H1 (cell line): Measurements from ENCODE around the gene HBD. TPM values are rescaled to one million over a fixed set of nuclear protein-coding genes. Genes with fewer than 3 reads are reported as not detected.

Experiments
- CTCF ChIA-PET: fragments of 300-600 bp; sonication (Branson Sonifier 250); formaldehyde crosslinking; loops from one replicate; lab custom pipeline; 2021; ENCODE audit not compliant: partially characterized antibody; lab: Charles Lee
- POLR2A ChIA-PET: fragments of 300-600 bp; sonication (Branson Sonifier 250); formaldehyde crosslinking; loops from one replicate; lab custom pipeline; 2021; ENCODE audit warnings: inconsistent platforms; ENCODE audit not compliant: partially characterized antibody; lab: Charles Lee
- DNase-seq, 2 experiments: peaks; one replicate each; pipeline versions ENCODE4 v3.0.0 to v3.0.0-alpha.2; 2010 to 2022; ENCODE audit warnings: low spot score in 2 of 2, low read depth in 1 of 2, mixed read lengths in 1 of 2
- FAIRE-seq: peaks from 2 replicates; lab custom pipeline; 2011; peaks lifted over from hg19 to GRCh38; lab: Jason Lieb, UNC
- H2AFZ ChIP-seq: 2 replicates; pipeline ENCODE4 v1.8.1; 2012; ENCODE audit warnings: low read length, inconsistent platforms
- H2AK5ac ChIP-seq: 2 replicates; pipeline ENCODE4 v1.6.1; 2013; ENCODE audit warnings: low read depth, low read length
- H2BK120ac ChIP-seq: replicated peaks from 2 replicates; pipeline ENCODE3; 2013; ENCODE audit warnings: low read depth, low read length, inconsistent platforms
- H2BK12ac ChIP-seq: 2 replicates; pipeline ENCODE4 v1.6.1; 2013; ENCODE audit warnings: low read depth, low read length
- H2BK15ac ChIP-seq: 2 replicates; pipeline ENCODE4 v1.6.1; 2013; ENCODE audit warnings: low read length
- H2BK20ac ChIP-seq: 2 replicates; pipeline ENCODE4 v1.6.1; 2013; ENCODE audit warnings: low read length
- H2BK5ac ChIP-seq: 2 replicates; pipeline ENCODE4 v1.6.1; 2013; ENCODE audit warnings: low read depth, low read length
- H3K14ac ChIP-seq: 2 replicates; pipeline ENCODE4 v1.6.1; 2013; ENCODE audit warnings: inconsistent platforms; ENCODE audit not compliant: insufficient read length
- H3K18ac ChIP-seq: 2 replicates; pipeline ENCODE4 v1.6.1; 2013; ENCODE audit warnings: low read length; ENCODE audit errors: extremely low read depth
- H3K23ac ChIP-seq: 2 replicates; pipeline ENCODE4 v1.6.1; 2013; ENCODE audit warnings: inconsistent platforms; ENCODE audit not compliant: insufficient read length
- H3K23me2 ChIP-seq: 2 replicates; pipeline ENCODE4 v1.6.1; 2013; ENCODE audit warnings: low read depth, low read length
- H3K27ac ChIP-seq: 2 replicates; pipeline ENCODE4 v1.6.1; 2011; ENCODE audit warnings: low read depth, low read length, inconsistent platforms
- H3K27me3 ChIP-seq, 4 experiments: replicated peaks in 1 of 4; 1 replicate in 1 of 4; 2 replicates in 3 of 4; pipeline versions ENCODE4 v1.6.1 to v1.8.1; 2011 to 2013; ENCODE audit warnings: low read length in 3 of 4, mild to moderate bottlenecking in 3 of 4, inconsistent platforms in 2 of 4, mixed read lengths in 2 of 4, moderate library complexity in 1 of 4; ENCODE audit not compliant: control insufficient read depth in 3 of 4, insufficient read depth in 3 of 4; ENCODE audit errors: extremely low read depth in 1 of 4
- H3K36me3 ChIP-seq, 4 experiments: 2 replicates each; pipeline versions ENCODE4 v1.6.1 to v1.8.1; 2011 to 2013; ENCODE audit warnings: mild to moderate bottlenecking in 4 of 4, low read length in 3 of 4, moderate library complexity in 2 of 4, control low read depth in 1 of 4, inconsistent platforms in 1 of 4; ENCODE audit not compliant: insufficient read depth in 4 of 4, control insufficient read depth in 2 of 4
- H3K4ac ChIP-seq: replicated peaks from 2 replicates; pipeline ENCODE3; 2013; ENCODE audit warnings: low read length, low read depth, mixed read lengths, inconsistent platforms; ENCODE audit not compliant: insufficient read length
- H3K4me1 ChIP-seq, 4 experiments: replicated peaks in 1 of 4; 1 replicate in 1 of 4; 2 replicates in 3 of 4; pipeline versions ENCODE4 v1.6.1 to v1.8.1; 2011 to 2013; ENCODE audit warnings: low read length in 3 of 4, inconsistent platforms in 2 of 4, mixed read lengths in 1 of 4; ENCODE audit not compliant: insufficient read depth in 4 of 4, control insufficient read depth in 3 of 4
- H3K4me2 ChIP-seq, 2 experiments: 2 replicates each; pipeline versions ENCODE4 v1.6.1 to v1.8.1; 2011 to 2013; ENCODE audit warnings: low read depth in 2 of 2, low read length in 2 of 2, control low read depth in 1 of 2, inconsistent platforms in 1 of 2, mild to moderate bottlenecking in 1 of 2; ENCODE audit not compliant: insufficient read depth in 1 of 2
- H3K4me3 ChIP-seq, 4 experiments: fragments of 200-600, 300-600 bp in 1 of 4; sonication (generic), shearing (Covaris generic), sonication (Bioruptor Twin) in 1 of 4; 2 replicates each; pipeline versions ENCODE4 v1.5.1 to v1.8.1; 2011 to 2016; ENCODE audit warnings: low read length in 4 of 4, low read depth in 3 of 4, control low read depth in 2 of 4, inconsistent platforms in 2 of 4, mild to moderate bottlenecking in 2 of 4, mixed read lengths in 1 of 4, moderate library complexity in 1 of 4; ENCODE audit not compliant: insufficient read depth in 2 of 4; ENCODE audit errors: extremely low read depth in 1 of 4
- H3K56ac ChIP-seq: replicated peaks from 2 replicates; pipeline ENCODE3; 2013; ENCODE audit warnings: low read depth, mild to moderate bottlenecking, mixed read lengths, low read length, inconsistent platforms; ENCODE audit not compliant: insufficient read length
- H3K79me1 ChIP-seq: 2 replicates; pipeline ENCODE4 v1.6.1; 2013; ENCODE audit warnings: low read depth, low read length, control low read depth
- H3K79me2 ChIP-seq, 2 experiments: 2 replicates each; pipeline versions ENCODE4 v1.6.1 to v1.8.1; 2012 to 2013; ENCODE audit warnings: low read length in 2 of 2, mild to moderate bottlenecking in 2 of 2, inconsistent platforms in 1 of 2; ENCODE audit not compliant: insufficient read depth in 2 of 2, control insufficient read depth in 1 of 2
- H3K9ac ChIP-seq, 4 experiments: replicated peaks in 1 of 4; 1 replicate in 1 of 4; 2 replicates in 3 of 4; pipeline versions ENCODE4 v1.6.1 to v1.8.1; 2011 to 2013; ENCODE audit warnings: low read depth in 3 of 4, low read length in 3 of 4, control low read depth in 2 of 4, mild to moderate bottlenecking in 2 of 4, moderate library complexity in 2 of 4, inconsistent platforms in 1 of 4; ENCODE audit errors: extremely low read depth in 1 of 4
- H3K9me3 ChIP-seq, 2 experiments: 2 replicates each; pipeline versions ENCODE4 v1.6.1 to v1.8.1; 2012 to 2013; ENCODE audit warnings: mild to moderate bottlenecking in 2 of 2, moderate library complexity in 2 of 2, control low read depth in 1 of 2, inconsistent platforms in 1 of 2, low read depth in 1 of 2, low read length in 1 of 2, mixed read lengths in 1 of 2; ENCODE audit not compliant: insufficient read depth in 2 of 2
- H4K20me1 ChIP-seq, 2 experiments: replicated peaks in 1 of 2; 2 replicates each; pipeline versions ENCODE3 to v1.8.1; 2011 to 2013; ENCODE audit warnings: inconsistent platforms in 2 of 2, low read length in 2 of 2, mild to moderate bottlenecking in 1 of 2; ENCODE audit not compliant: insufficient read depth in 2 of 2, control insufficient read depth in 1 of 2
- H4K5ac ChIP-seq: 2 replicates; pipeline ENCODE4 v1.6.1; 2013; ENCODE audit warnings: low read length, low read depth, mixed read lengths, inconsistent platforms; ENCODE audit not compliant: insufficient read length
- H4K8ac ChIP-seq: 2 replicates; pipeline ENCODE4 v1.8.0; 2013; ENCODE audit warnings: mild to moderate bottlenecking, moderate library complexity, low read length, inconsistent platforms; ENCODE audit not compliant: insufficient read depth; ENCODE audit errors: extremely low read depth
- H4K91ac ChIP-seq: replicated peaks from 2 replicates; pipeline ENCODE3; 2013; ENCODE audit warnings: low read length, mixed read lengths, inconsistent platforms; ENCODE audit not compliant: insufficient read length
- ATF2 ChIP-seq: IDR thresholded peaks from 2 replicates; pipeline ENCODE4 v1.6.1; 2012; ENCODE audit warnings: low read length, inconsistent platforms
- BACH1 ChIP-seq: IDR thresholded peaks from 2 replicates; pipeline ENCODE4 v1.6.1; 2012; ENCODE audit warnings: low read length, improper control_type of control experiment
- CBX8 ChIP-seq: fragments of 300-800, 300-1000 bp; sonication (generic); IDR thresholded peaks from 2 replicates; pipeline ENCODE4 v1.7.1; 2016; ENCODE audit warnings: low read depth, low read length, borderline replicate concordance
- CREB1 ChIP-seq: IDR thresholded peaks from 2 replicates; pipeline ENCODE4 v1.6.1; 2012; ENCODE audit warnings: inconsistent platforms
- JUND ChIP-seq: IDR thresholded peaks from 2 replicates; pipeline ENCODE4 v1.6.1; 2011; ENCODE audit warnings: mild to moderate bottlenecking, improper control_type of control experiment, low read length
- POLR2A ChIP-seq, 2 experiments: IDR thresholded peaks; 1 replicate in 1 of 2; 2 replicates in 1 of 2; pipeline ENCODE4 v1.6.1; 2011; ENCODE audit warnings: low read depth in 2 of 2, low read length in 2 of 2, mild to moderate bottlenecking in 2 of 2; ENCODE audit errors: control extremely low read depth in 1 of 2
- POLR2AphosphoS5 ChIP-seq: IDR thresholded peaks from 2 replicates; pipeline ENCODE4 v1.6.1; 2011; ENCODE audit warnings: low read depth, low read length
- SIN3A ChIP-seq, 2 experiments: IDR thresholded peaks in 1 of 2; conservative IDR thresholded peaks in 1 of 2; 2 replicates each; pipeline ENCODE4 v1.6.1; 2011 to 2012; ENCODE audit warnings: low read length in 2 of 2, improper control_type of control experiment in 1 of 2, low read depth in 1 of 2, mild to moderate bottlenecking in 1 of 2
- USF2 ChIP-seq: IDR thresholded peaks from 2 replicates; pipeline ENCODE4 v1.6.1; 2011; ENCODE audit warnings: low read length, improper control_type of control experiment
- WGBS, 2 experiments: shearing (Covaris generic) in 1 of 2; methylation state at CpG; one replicate each; pipeline versions ENCODE4 v1.1.6 to v1.1.7; 2013 to 2015; ENCODE audit warnings: low lambda C conversion rate in 2 of 2, mixed read lengths in 2 of 2, inconsistent platforms in 1 of 2, low coverage in 1 of 2, missing lambda C conversion rate in 1 of 2; ENCODE audit not compliant: insufficient replicate concordance in 2 of 2, insufficient coverage in 1 of 2, insufficient read length in 1 of 2; ENCODE audit errors: extremely low coverage in 1 of 2, missing lambda C conversion rate in 1 of 2; 5-methylcytosine and 5-hydroxymethylcytosine counted together
- polyA plus RNA-seq, 7 experiments: library from polyadenylated mRNA; depleted of rRNA in 3 of 7; stranded (reverse) in 5 of 7; unstranded in 2 of 7; fragments of >200 nt in 5 of 7; fragments of 200-250 nt in 2 of 7; gene quantifications; 1 replicate in 5 of 7; 2 replicates in 1 of 7; 4 replicates in 1 of 7; pipeline versions ENCODE4 v1.2.1 to v1.2.3, GENCODE V29; 2011 to 2013; ENCODE audit warnings: missing spikeins in 2 of 7, mixed read lengths in 2 of 7
- total RNA-seq: library from RNA; stranded (reverse); fragmentation: NEBNext Ultra II Directional; extraction: Animal tissue kit (Norgen Biotek cat#: 25700); gene quantifications from 2 replicates; pipeline ENCODE4 v1.2.1, GENCODE V29; 2021

HBD gene
- total and polyA plus RNA-seq, 2 of the 8 experiments (the other 6 are each of a cell fraction or from before 2014, with no cell fraction given) = not detected

GRCh38 chr11:5272395-5273017 is 38.2 kb upstream of the HBD start:
- Histone ChIP-seq H3K18ac (no peak overlapping the region), H4K20me1 (no peaks in the 10 kb centered on the region), H3K23ac (no peak overlapping the region), H3K14ac (no peak overlapping the region), H3K9me3 (no peaks in the 10 kb centered on the region), H3K4me1 (no peaks in the 10 kb centered on the region; a peak in 2 of 7 replicates), H2BK5ac (no peak overlapping the region), H4K5ac (no peak overlapping the region), H3K4ac (no peak overlapping the region), H2BK12ac (no peak overlapping the region), H3K79me2 (no peaks in the 10 kb centered on the region), H4K8ac (no peak overlapping the region), H2AFZ (no peak overlapping the region), H3K79me1 (no peaks in the 10 kb centered on the region), H2BK20ac (no peak overlapping the region), H3K27me3 (no peaks in the 10 kb centered on the region), H3K4me3 (no peak overlapping the region), H2BK120ac (no peak overlapping the region), H2BK15ac (no peak overlapping the region), H3K56ac (no peak overlapping the region), H3K36me3 (no peaks in the 10 kb centered on the region), H3K23me2 (no peaks in the 10 kb centered on the region; the same call in 1 of the 2 replicates), H3K4me2 (no peak overlapping the region), H3K9ac (no peak overlapping the region), H4K91ac (no peak overlapping the region), H2AK5ac (no peak overlapping the region), H3K27ac (no peak overlapping the region)
- 76% methylated on average over 4 of the region's 4 CpGs; no CpG with 5 or more reads in 1 of the 2 experiments for WGBS, 2 experiments
- CTCF ChIA-PET = interaction anchor here (0.7 to 1.1 kb wide), 2 partner anchors 16 to 62 kb away, joined by 3 read pairs; no protein-coding TSS in a partner anchor
- no peak for DNase-seq
- FAIRE-seq = no peak
- POLR2A ChIA-PET = no interaction called here
- no peak for TF ChIP-seq ATF2
- TF ChIP-seq USF2 = no peak
- no peak for TF ChIP-seq CREB1
- no peak for TF ChIP-seq JUND
- no peak for TF ChIP-seq BACH1
- TF ChIP-seq CBX8 = no peak
- no peak for TF ChIP-seq POLR2A (IDR thresholded peaks at IDR 0.05; ENCODE audit: control extremely low read depth in 1 of 2, low read depth in 2 of 2, low read length in 2 of 2)
- TF ChIP-seq SIN3A (conservative IDR thresholded peaks at IDR 0.05 in 1 of 2, IDR thresholded peaks at IDR 0.05 in 1 of 2; ENCODE audit: low read depth in 1 of 2, low read length in 2 of 2) = no peak
- no peak for TF ChIP-seq POLR2AphosphoS5
